HEK293 (cell line): ENCODE results near the gene RAE1.

ENCODE experiments used
- CTCF ChIA-PET: fragments of 350-600 bp; formaldehyde crosslinking; extraction: SDS; loops from one replicate; lab custom pipeline; 2021; ENCODE audit warnings: antibody characterized with exemption; lab: Yijun Ruan, JAX
- POLR2A ChIA-PET: fragments of 300-600 bp; formaldehyde crosslinking; extraction: SDS; loops from one replicate; lab custom pipeline; 2020; ENCODE audit warnings: antibody characterized with exemption, inconsistent platforms; lab: Yijun Ruan, JAX
- H3K27ac ChIP-seq: fragments of 200-500 bp; sonication (Bioruptor generic); 2 replicates; pipeline ENCODE4 v1.5.1; 2014; ENCODE audit warnings: low read depth, low read length, control low read depth, inconsistent platforms; ENCODE audit errors: extremely low read depth
- H3K36me3 ChIP-seq, 2 experiments: fragments of 200-500 bp in 1 of 2; sonication (Bioruptor generic) in 1 of 2; 1 replicate in 1 of 2; 2 replicates in 1 of 2; pipeline ENCODE4 v1.5.1; 2014 to 2017; ENCODE audit warnings: inconsistent platforms in 2 of 2, low read length in 2 of 2; ENCODE audit not compliant: control insufficient read depth in 2 of 2, insufficient read depth in 1 of 2
- H3K4me1 ChIP-seq: fragments of 200-500 bp; sonication (Bioruptor generic); 2 replicates; pipeline ENCODE4 v1.5.1; 2014; ENCODE audit warnings: mild to moderate bottlenecking, low read length, inconsistent platforms; ENCODE audit not compliant: control insufficient read depth, insufficient read depth
- H3K4me3 ChIP-seq: 2 replicates; pipeline ENCODE4 v1.5.1; 2011; ENCODE audit warnings: low read depth, mild to moderate bottlenecking, control low read depth, low read length, moderate library complexity
- H3K9me3 ChIP-seq: fragments of 200-500 bp; sonication (Bioruptor generic); 2 replicates; pipeline ENCODE4 v1.5.1; 2014; ENCODE audit warnings: low read depth, low read length, inconsistent platforms; ENCODE audit not compliant: control insufficient read depth, insufficient read depth
- AEBP2 ChIP-seq: fragments of 450-650 bp; formaldehyde crosslinking; IDR thresholded peaks from 2 replicates; pipeline ENCODE4 v1.5.1; 2016; ENCODE audit warnings: missing biosample characterization, missing genetic modification characterization, borderline replicate concordance
- HOXA7 ChIP-seq: sonication (generic); formaldehyde crosslinking; IDR thresholded peaks from 2 replicates; pipeline ENCODE4 v1.8.1; 2022; ENCODE audit warnings: missing genetic modification reagents, borderline replicate concordance
- HOXD13 ChIP-seq: sonication (generic); formaldehyde crosslinking; IDR thresholded peaks from 2 replicates; pipeline ENCODE4 v1.8.0; 2022; ENCODE audit warnings: missing genetic modification reagents, borderline replicate concordance
- SCRT2 ChIP-seq: fragments of 450-650 bp; formaldehyde crosslinking; IDR thresholded peaks from 2 replicates; pipeline ENCODE4 v1.5.1; 2016; ENCODE audit warnings: missing biosample characterization, missing genetic modification characterization
- ZNF138 ChIP-seq: fragments of 450-650 bp; formaldehyde crosslinking; IDR thresholded peaks from 2 replicates; pipeline ENCODE4 v1.5.1; 2016; ENCODE audit warnings: missing biosample characterization, missing genetic modification characterization, borderline replicate concordance
- ZNF140 ChIP-seq: fragments of 450-650 bp; formaldehyde crosslinking; IDR thresholded peaks from 2 replicates; pipeline ENCODE4 v1.5.1; 2016; ENCODE audit warnings: missing biosample characterization, missing genetic modification characterization
- ZNF16 ChIP-seq: fragments of 450-650 bp; formaldehyde crosslinking; IDR thresholded peaks from 2 replicates; pipeline ENCODE4 v1.5.1; 2016; ENCODE audit warnings: low read depth, missing biosample characterization, missing genetic modification characterization
- ZNF175 ChIP-seq: fragments of 450-650 bp; formaldehyde crosslinking; IDR thresholded peaks from 2 replicates; pipeline ENCODE4 v1.5.1; 2016; ENCODE audit warnings: missing biosample characterization, missing genetic modification characterization
- ZNF184 ChIP-seq: fragments of 450-650 bp; IDR thresholded peaks from 2 replicates; pipeline ENCODE4 v1.5.1; 2018; ENCODE audit warnings: missing biosample characterization, mild to moderate bottlenecking, missing genetic modification characterization
- ZNF354C ChIP-seq: fragments of 450-650 bp; formaldehyde crosslinking; IDR thresholded peaks from 2 replicates; pipeline ENCODE4 v1.5.1; 2016; ENCODE audit warnings: missing biosample characterization, missing genetic modification characterization, low read depth, borderline replicate concordance
- ZNF48 ChIP-seq: fragments of 450-650 bp; formaldehyde crosslinking; IDR thresholded peaks from 2 replicates; pipeline ENCODE4 v1.5.1; 2016; ENCODE audit warnings: missing biosample characterization, missing genetic modification characterization
- ZNF558 ChIP-seq: fragments of 450-650 bp; formaldehyde crosslinking; IDR thresholded peaks from 2 replicates; pipeline ENCODE4 v1.5.1; 2016; ENCODE audit warnings: missing biosample characterization, missing genetic modification characterization
- ZNF596 ChIP-seq: fragments of 450-650 bp; IDR thresholded peaks from 2 replicates; pipeline ENCODE4 v1.5.0; 2018; ENCODE audit warnings: missing biosample characterization, mild to moderate bottlenecking, missing genetic modification characterization, moderate library complexity
- ZNF629 ChIP-seq: fragments of 450-650 bp; formaldehyde crosslinking; IDR thresholded peaks from 2 replicates; pipeline ENCODE4 v1.5.1; 2017; ENCODE audit warnings: missing biosample characterization, missing genetic modification characterization
- ZNF692 ChIP-seq: fragments of 450-650 bp; formaldehyde crosslinking; IDR thresholded peaks from 2 replicates; pipeline ENCODE4 v1.5.1; 2016; ENCODE audit warnings: missing biosample characterization, missing genetic modification characterization
- ZNF792 ChIP-seq: fragments of 450-650 bp; formaldehyde crosslinking; IDR thresholded peaks from 2 replicates; pipeline ENCODE4 v1.5.1; 2016; ENCODE audit warnings: missing biosample characterization, missing genetic modification characterization
- ZNF830 ChIP-seq: fragments of 450-650 bp; IDR thresholded peaks from 2 replicates; pipeline ENCODE4 v1.5.0; 2018; ENCODE audit warnings: missing biosample characterization, missing genetic modification characterization, low read depth, mild to moderate bottlenecking, moderate library complexity
- TF ChIP-seq, protein P1 (sequence below): fragments of 450-650 bp; formaldehyde crosslinking; IDR thresholded peaks from 2 replicates; pipeline ENCODE4 v1.5.1; 2016; ENCODE audit warnings: missing biosample characterization, missing genetic modification characterization

RAE1 gene

GRCh38 chr20:57364451-57364850, 13.4 kb downstream of the RAE1 start:
- no peak overlapping the region for H3K27ac ChIP-seq
- H3K9me3 ChIP-seq, result no peaks in the 10 kb centered on the region
- CTCF ChIA-PET, result interaction anchor here (0.6 to 0.7 kb wide), 2 partner anchors 260 to 398 kb away, joined by 3 to 4 read pairs; no protein-coding TSS in a partner anchor
- no peak overlapping the region for H3K4me3 ChIP-seq
- TF ChIP-seq ZNF629 (tag by site-specific recombination), result no peak
- no peak for TF ChIP-seq ZNF184
- no peak for TF ChIP-seq ZNF140
- no peak for TF ChIP-seq ZNF558 (tag by site-specific recombination)
- TF ChIP-seq ZNF138 (tag by site-specific recombination), result no peak
- no peak for TF ChIP-seq HOXD13 (CRISPR knock-in tag)
- TF ChIP-seq ZNF16 (tag by site-specific recombination), result no peak
- no peak for TF ChIP-seq AEBP2 (tag by site-specific recombination)
- TF ChIP-seq ZNF596, result no peak
- no peak for TF ChIP-seq ZNF175 (tag by site-specific recombination)
- TF ChIP-seq, all 188 proteins: peak for 0
- H3K4me1 ChIP-seq, result no peaks in the 10 kb centered on the region
- POLR2A ChIA-PET, result no interaction called here
- H3K36me3 ChIP-seq, result peaks cover 45 to 59% of the 10 kb centered on the region in 2 experiments

DNA sequence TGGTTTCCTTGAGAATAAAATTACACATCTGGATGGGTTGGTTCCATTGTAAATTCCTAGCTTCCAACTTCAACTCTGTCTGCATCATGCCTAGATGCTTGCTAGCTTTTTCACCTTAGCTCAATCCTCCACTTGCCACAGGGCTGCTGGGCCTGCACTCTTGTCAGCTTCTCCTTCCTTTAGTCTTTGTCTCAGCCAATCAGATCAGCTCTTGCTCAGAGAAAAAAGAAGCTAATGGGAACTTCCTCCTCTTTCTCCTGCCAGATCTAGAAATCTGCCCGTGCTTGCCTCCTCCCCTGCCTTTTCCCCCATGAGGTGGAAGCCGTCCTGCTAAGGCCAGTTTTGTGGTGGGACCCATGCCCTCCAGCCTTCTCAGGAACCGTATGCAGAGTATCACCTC, 18.5 kb downstream of the RAE1 start:
- H3K4me1 ChIP-seq, result no peaks in the 10 kb centered on the region
- CTCF ChIA-PET, result interaction anchor here (0.6 to 2.8 kb wide), 2 partner anchors 12 to 112 kb away, joined by 3 to 12 read pairs; no protein-coding TSS in a partner anchor
- no peak overlapping the region for H3K4me3 ChIP-seq
- H3K36me3 ChIP-seq, result peaks cover 50 to 100% of the 10 kb centered on the region in 2 experiments
- POLR2A ChIA-PET, result interaction anchor here (0.6 kb wide), 1 partner anchor 19 kb away, joined by 4 read pairs; no protein-coding TSS in a partner anchor
- TF ChIP-seq, protein P1, sequence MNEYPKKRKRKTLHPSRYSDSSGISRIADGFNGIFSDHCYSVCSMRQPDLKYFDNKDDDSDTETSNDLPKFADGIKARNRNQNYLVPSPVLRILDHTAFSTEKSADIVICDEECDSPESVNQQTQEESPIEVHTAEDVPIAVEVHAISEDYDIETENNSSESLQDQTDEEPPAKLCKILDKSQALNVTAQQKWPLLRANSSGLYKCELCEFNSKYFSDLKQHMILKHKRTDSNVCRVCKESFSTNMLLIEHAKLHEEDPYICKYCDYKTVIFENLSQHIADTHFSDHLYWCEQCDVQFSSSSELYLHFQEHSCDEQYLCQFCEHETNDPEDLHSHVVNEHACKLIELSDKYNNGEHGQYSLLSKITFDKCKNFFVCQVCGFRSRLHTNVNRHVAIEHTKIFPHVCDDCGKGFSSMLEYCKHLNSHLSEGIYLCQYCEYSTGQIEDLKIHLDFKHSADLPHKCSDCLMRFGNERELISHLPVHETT (tag by site-specific recombination), result no peak
- TF ChIP-seq ZNF792 (tag by site-specific recombination) (no peak), ZNF354C (tag by site-specific recombination) (no peak), ZNF692 (tag by site-specific recombination) (no peak)
- no peak overlapping the region for H3K27ac ChIP-seq
- H3K9me3 ChIP-seq, result no peaks in the 10 kb centered on the region

- no peak overlapping the region for H3K27ac ChIP-seq
- TF ChIP-seq ZNF48 (tag by site-specific recombination) (no peak), HOXA7 (no peak), ZNF830 (no peak), SCRT2 (tag by site-specific recombination) (no peak)
- H3K4me1 ChIP-seq, result no peaks in the 10 kb centered on the region
- CTCF ChIA-PET, result interaction anchor here (2.8 kb wide), 1 partner anchor 11 kb away, joined by 12 read pairs; no protein-coding TSS in a partner anchor
- POLR2A ChIA-PET, result no interaction called here
- H3K4me3 ChIP-seq, result no peak overlapping the region
- H3K9me3 ChIP-seq, result no peaks in the 10 kb centered on the region
- H3K36me3 ChIP-seq, result peaks cover 48 to 100% of the 10 kb centered on the region in 2 experiments
These were observed 19.3 kb downstream of the RAE1 start for GRCh38 chr20:57370316-57370715.
